SKM-1 treated with dmso at 0.1 percent for 144 hours (cell line): ENCODE data around the gene MAOB.

Experiments
- DNase-seq: peaks from one replicate; lab custom pipeline; 2025; ENCODE audit not compliant: unreplicated experiment; lab: John Stamatoyannopoulos, UW

The MAOB gene

DNA sequence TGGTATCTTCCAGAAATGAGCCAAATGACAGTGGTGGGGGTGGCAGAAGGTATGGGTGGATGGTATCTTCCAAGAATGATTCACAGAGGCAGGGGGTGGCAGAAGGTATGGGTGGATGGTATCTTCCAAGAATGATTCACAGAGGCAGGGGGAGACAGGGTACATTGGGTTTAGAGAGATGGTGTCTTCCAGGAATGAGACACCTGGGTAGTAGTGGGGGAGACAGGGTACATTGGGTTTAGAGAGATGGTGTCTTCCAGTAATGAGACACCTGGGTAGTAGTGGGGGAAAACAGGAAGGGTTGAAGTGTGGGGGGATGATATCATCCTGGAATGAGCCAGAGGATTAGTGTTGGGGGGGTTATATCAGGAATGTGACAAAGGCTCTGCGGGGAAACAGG, 164.2 kb downstream of the MAOB start:
- no peak for DNase-seq

DNA sequence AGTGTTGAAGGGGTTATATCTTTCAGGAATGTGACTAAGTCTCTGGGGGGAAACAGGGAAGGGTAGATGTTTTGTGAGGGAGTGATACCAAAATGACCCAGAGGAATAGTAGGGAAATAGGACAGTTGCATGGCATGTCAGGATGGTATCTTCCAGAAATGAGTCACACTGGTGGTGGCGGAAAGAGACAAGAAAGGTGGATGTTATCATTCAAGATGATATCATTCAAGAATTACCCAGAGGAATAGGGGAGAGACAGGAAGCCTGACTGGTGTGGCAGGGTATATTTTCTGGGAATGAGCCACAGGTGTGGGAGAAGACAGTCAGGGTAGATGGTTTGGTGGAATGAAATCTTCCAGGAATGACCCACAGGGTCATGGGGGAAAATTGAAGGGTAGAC, 165.1 kb downstream of the MAOB start:
- DNase-seq: no peak

DNA sequence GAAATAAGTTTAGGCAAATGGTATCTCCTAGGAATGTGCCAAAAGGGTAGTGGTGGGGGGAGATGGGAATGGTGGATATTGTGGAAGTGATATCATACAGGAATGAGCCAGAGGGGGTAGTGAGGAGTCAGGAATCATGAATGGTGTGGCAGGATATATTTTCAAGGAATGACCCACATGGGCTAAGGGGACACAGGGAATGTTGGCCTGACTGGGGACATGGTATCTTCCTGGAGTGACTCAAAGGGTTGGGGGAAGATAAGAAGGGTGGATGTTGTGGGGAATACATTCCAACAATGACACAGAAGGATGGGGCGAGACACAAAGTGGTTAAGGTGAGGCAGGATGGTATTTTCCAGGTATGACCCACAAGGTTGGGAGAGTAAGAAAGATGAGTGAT, 165.6 kb downstream of the MAOB start:
- DNase-seq: no peak
